ENCODE measurements around the gene PRKCE. TPM values are rescaled to one million over a fixed set of nuclear protein-coding genes. Genes with fewer than 3 reads are reported as not detected.
A peak's percentile ranks its signal among the peaks of the same experiment; 100 is the strongest.

Gene PRKCE
- total RNA-seq, 1 donor from 2014 or later, result 2.4 TPM

DNA sequence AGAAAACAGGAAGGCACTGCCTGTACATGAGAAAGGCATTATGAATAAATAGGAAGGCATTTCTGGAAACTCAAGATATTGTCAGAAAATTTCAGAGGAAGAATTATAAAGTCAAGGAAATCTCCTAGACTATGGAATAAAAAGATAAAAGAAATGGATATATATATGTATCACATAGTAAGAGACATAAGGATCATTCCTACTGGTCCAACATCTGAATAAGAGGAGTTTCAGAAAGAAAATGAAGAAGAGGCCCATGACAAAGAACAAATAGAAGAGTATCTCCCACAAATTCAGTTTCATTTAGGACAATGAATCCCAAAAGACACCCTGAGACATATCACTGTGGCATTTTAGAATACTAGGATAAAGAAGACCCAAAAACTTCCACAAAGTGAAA lies 178.8 kb downstream of the PRKCE start:
- DNase-seq (ENCODE audit: low read depth), result no peak

- DNase-seq (ENCODE audit: low read depth), result no peak
These were observed 182.0 kb downstream of the PRKCE start for GRCh38 chr2:45833301-45833967.

DNA sequence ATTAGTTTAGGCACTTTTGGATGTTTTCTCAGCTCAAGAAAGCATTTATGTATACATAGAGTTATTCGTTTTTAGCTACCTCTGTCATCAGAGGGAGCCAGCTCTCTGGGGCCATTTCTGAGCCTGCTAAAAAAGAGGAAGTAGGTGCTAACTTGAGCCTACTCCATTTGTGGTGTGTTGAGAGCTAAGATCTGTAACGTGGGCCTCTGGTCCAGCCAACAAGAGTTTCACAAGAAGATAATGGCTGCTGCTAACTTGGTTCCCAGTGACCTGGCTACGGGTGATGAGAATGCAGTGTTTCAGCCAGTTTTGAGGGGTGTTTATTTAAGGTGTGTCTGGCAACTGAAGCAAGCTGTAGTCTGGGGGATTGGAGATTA lies 182.5 kb downstream of the PRKCE start:
- DNase-seq (ENCODE audit: low read depth), result no peak

- no peak for DNase-seq (ENCODE audit: low read depth)
These were observed 182.9 kb downstream of the PRKCE start for GRCh38 chr2:45834372-45834771.

GRCh38 chr2:45834858-45835257 lies 183.4 kb downstream of the PRKCE start:
- DNase-seq (ENCODE audit: low read depth), result no peak

- no peak for DNase-seq (ENCODE audit: low read depth)
These were observed 184.8 kb downstream of the PRKCE start for GRCh38 chr2:45836316-45836715.

GRCh38 chr2:45836740-45837139 lies 185.3 kb downstream of the PRKCE start:
- DNase-seq (ENCODE audit: low read depth), result no peak

DNA sequence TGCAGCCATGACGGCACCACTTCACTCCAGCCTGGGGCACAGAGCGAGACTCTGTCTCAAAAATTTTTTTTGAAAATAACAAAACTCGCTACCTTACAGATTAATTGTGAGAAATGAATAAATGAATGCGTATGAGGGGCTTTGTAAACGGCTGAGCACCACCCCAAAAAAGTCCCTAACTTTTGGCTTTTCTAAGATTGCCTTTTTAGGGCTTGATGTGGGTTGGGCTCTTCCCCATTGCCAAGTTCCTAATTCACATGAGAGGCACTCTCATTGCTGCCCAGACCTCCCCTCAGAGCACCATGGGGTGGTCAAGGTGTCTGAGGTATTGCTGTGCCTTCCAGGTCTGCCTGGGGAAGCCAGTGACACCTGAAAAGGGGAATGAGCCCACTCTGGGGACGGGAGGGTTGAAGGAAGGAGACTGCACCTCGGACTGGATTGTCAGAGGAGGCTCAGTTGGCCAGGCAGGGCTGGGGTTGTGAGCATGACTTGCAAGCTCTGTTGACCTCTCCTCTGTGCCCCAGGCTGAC lies 186.4 kb downstream of the PRKCE start:
- DNase-seq (ENCODE audit: low read depth), result no peak

DNA sequence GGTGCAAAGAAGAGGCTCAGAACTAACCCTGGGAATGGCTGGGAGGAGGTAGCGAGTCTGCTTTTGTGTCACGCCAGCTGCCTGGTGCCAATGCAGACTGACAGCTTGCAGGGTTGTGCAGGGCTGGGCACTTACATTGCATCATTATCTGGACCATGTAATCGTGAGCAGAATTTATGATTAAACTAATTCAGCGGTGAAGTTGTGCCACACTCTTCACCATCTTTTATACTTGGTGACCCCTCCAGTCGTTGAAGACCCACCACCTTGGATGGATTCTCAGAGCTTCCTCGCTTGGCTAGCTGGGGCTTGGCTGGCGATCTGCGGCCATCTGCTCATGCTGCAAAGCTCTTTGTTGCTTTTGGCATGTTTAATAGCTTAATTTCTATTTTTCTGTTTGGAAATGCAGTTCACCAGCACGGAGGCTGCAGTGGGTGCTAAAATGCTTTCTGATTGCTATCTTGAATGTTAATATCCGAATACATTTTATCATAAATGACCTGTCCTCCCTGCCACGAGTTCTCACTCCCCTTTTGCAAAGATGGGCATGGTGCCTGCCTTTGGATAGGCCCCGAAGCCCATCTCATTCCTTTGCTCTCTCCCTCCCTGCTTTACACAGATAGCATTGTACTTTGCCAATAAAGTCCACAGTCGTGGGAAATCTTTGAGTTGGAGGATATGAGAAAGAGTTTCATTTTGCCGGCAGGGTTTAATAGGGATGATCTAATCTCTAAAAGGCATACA lies 188.2 kb downstream of the PRKCE start:
- no peak for DNase-seq (ENCODE audit: low read depth)

DNA sequence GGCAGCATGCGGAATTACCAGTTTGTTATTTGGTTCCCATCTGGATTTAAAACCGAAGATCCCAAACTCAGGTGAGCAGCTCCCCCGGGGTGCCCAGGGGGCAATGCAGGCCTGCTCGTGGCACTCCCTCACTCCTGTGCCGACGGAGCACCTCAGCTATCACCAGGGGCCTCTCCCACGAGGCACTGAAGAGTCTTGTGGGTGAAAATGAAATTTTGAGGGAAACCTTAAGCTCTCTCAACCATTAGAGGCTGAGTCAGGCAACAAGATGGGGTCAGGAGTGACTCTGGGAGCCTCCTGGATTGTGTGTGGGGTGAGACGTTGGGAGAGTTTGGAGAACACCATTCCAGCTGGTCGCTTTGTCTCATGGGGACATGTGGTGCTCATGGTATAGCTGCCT lies 189.0 kb downstream of the PRKCE start:
- no peak for DNase-seq (ENCODE audit: low read depth)

- DNase-seq (ENCODE audit: low read depth), result no peak
These were observed 190.4 kb downstream of the PRKCE start for GRCh38 chr2:45841752-45842407.

DNA sequence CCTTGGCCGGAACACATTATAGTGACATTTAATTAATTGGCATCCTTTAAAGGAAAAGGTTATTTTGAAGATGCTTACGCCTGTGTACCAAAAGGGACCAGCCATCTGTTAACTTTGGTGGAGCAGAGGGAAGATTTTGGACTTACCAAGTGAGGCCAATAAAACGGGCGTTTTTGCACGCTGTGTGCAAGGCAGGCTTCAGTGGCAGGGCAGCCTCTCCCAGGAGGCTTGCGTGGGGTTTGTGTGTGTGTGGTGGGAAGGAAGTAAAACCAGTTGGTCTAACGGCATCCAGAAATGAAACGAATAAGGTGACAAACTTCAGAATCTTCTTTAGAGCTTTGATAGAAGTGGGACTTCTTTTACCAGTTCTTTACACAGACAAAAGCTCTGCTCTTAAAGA lies 191.7 kb downstream of the PRKCE start:
- DNase-seq (ENCODE audit: low read depth), result no peak

GRCh38 chr2:45844796-45845457 lies 193.5 kb downstream of the PRKCE start:
- no peak for DNase-seq (ENCODE audit: low read depth)

DNA sequence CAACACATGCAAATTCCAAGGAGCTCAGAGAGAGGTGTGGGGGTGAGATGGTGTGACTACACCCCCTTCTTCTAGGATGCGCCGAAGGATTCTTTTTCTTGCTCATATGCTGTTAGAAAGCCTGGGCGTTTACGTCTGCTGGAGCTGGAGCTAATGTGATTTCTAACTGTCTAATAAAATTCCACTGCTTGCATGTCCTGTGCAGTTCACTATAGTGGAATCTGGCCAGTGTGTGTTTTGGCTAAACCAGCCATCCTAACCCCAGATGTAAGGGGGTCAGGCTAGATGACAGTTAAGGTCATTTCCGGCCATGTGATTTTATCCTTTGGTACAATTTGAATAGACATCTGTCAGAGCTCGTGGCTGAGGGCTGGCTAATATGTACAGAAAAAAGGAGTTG lies 194.1 kb downstream of the PRKCE start:
- DNase-seq (ENCODE audit: low read depth), result no peak

DNA sequence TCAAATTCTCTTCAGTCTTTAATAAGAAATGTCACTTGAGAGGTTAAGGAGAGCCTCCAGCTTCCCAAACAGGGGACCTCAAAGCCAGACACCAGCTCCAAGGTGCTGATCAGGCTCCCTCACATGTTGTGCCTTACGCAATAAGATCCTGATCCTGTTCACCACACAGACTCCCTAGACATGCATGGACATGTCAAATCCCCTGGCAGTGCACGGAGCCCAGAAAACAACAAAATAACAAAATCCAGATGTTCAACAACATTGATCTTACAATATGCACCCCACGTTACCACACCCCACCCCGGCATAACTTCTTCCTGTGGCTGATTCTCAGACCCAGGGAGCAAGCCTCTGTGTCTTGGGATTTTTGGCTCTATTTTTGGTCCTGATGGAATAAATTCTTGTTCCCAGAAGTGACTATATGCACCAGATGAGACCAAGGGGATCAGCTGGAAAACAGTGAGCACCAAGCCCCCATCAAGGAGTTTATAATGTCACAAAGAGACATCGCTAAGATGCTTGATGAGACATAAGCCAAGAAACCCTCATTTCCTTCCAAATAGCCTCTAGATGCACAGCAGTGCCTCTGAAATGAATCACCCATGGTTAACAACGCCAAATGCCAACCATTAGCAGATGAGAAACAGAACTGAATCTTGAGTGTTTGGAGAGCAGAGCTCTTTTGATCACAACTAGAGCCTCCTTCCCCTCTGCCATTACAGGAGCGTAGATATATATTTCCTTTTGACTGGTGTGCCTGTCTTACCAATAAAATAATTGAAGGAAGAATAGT lies 198.2 kb downstream of the PRKCE start:
- DNase-seq (ENCODE audit: low read depth), result peak; percentile 26

DNA sequence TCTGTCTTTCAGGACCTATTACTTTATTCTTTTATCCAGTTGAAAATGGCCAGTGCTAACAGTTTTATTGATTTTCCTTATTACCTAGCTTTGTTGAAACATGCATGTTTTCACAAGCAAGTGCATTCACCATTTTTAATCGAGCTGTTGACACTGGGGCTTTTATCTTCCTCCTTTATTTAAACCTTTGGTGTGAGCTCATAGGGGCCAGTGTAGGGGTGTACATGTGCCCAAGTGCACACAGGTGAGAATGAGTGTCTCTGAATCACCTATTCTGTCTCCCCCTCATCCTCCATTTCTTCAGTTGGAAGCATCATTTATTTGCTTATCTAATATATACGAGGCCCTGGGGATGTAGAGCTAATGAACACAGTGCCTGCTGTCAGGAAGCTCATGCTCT lies 199.1 kb downstream of the PRKCE start:
- DNase-seq (ENCODE audit: low read depth), result no peak

GRCh38 chr2:45851111-45851510 lies 199.6 kb downstream of the PRKCE start:
- no peak for DNase-seq (ENCODE audit: low read depth)

GRCh38 chr2:45851576-45852304 lies 200.3 kb downstream of the PRKCE start:
- DNase-seq (ENCODE audit: low read depth), result peak; percentile 64

DNA sequence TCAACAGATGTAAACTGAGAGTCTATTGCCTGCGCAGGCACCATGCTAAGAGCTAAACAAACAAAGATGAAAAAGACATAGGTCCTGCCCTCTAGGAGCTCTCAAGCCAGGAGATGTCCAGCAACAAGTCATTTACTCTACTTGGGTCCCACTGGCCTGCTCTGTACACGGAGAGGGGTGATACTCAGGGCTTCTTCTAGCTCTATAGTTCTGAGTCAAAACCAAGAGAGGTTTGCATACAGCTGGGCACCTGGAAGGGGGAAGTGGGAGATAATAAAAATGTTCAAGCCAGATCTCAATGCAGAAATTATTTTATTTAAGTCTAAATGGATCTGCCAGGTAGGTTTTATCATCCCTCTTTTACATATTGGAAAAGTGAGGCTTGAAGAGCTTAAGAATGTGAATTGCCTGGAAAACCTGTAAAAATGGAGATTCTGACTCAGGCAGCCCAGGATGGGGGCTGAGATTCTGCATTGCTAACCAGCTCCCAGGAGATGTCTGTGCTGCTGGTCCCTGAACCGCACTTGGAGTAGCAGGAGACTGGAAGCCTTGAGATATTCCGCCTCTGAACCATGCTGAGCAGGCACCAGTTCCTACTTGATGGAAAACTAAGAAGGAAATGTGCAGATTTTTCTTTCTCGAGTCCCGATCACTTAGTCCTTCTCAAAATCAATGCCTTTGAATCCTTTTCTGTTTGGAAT lies 201.1 kb downstream of the PRKCE start:
- DNase-seq (ENCODE audit: low read depth), result no peak

DNA sequence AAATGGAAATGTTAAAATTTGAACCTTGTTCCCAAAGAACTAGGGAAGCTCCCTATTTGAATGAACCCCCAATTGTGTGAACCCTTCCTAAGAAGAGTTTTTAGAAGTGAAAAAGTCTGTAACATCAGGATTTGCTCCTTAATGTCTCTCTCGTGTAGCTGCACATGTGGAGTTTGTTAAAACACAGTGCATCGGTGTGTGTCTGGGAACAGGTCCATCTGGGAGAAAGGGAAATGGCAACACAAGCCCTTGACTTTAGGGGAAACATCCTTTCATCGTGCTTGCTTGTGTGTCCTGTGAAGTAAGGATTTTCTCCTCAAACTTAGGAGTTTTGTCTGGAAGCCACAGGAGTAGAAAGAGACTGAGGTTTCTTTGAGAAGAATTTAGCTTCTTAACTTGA lies 203.9 kb downstream of the PRKCE start:
- no peak for DNase-seq (ENCODE audit: low read depth)
